ENCODE data around the gene CYB5RL.

GRCh38 chr1:54178296-54179070 lies 21.3 kb downstream of the CYB5RL start:
- TF ChIP-seq EZH2 (IDR thresholded peaks at IDR 0.05) (no peak), POLR2AphosphoS5 (IDR thresholded peaks at IDR 0.05; ENCODE audit: borderline replicate concordance, low read depth, low read length) (no peak), FOXP2 (optimal IDR thresholded peaks at IDR 0.05; ENCODE audit: control extremely low read depth, extremely low read length, insufficient read depth) (no peak)

Data from SK-N-MC (cell line).